ENCODE results near the gene IRX2. TPM values are rescaled to one million over a fixed set of nuclear protein-coding genes. Genes with fewer than 3 reads are reported as not detected.

IRX2 gene
- total and polyA plus RNA-seq, 8 donors, result 32.4 to 72.0 (median 63.3) TPM

DNA sequence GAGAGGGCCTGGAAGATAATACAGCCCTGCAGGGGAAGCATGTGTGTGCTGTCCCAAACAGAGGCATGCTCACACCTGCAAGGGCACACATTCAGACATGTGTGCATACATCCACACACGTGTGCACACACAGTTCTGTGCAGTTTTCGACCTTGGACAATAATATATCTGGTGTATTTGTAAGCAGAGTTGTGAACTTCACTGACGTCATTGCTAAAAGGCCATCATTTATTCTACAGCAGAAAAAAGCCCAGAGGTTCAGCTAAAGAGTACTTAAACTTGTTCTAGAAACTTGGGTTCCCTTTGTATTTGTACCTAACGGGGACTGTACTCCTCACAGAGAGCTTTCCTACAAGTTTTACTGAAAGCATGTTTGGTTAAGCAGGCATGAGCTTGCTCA lies 19.5 kb downstream of the IRX2 start:
- Histone ChIP-seq H3K4me1 (no peaks in the 10 kb centered on the region), H3K27me3 (peaks cover 0 to 48% of the 10 kb centered on the region in 2 donors), H3K27ac (no peak overlapping the region), H3K9me3 (no peaks in the 10 kb centered on the region), H3K4me3 (no peak overlapping the region), H3K36me3 (no peaks in the 10 kb centered on the region)
- no peak for TF ChIP-seq CTCF (IDR thresholded peaks at IDR 0.05)
- intact Hi-C loops (cut with DNase I), result no loop called here
- ATAC-seq (no peak), DNase-seq (no peak)

DNA sequence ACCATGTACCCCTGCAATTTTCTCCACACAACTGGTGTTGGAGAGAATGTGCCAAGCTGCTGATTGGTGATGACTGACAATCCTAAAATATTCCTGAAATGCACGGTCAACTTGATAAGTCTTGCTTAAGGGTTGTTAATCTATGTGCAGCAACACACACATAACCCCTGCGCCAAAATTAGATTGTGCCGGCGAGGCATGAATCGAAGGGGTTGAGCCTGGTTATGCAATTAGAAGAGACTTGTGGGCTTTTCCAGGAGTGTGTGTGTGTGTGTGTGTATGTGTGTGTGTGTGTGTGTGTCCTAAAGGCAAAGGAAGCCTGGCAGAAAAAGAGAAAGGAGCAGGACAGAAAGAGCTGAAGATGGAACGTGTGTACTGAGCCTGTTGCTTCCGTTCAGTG lies 22.3 kb downstream of the IRX2 start:
- DNase-seq (no peak), ATAC-seq (no peak)
- Histone ChIP-seq H3K9me3 (no peaks in the 10 kb centered on the region), H3K27me3 (peaks cover 0 to 43% of the 10 kb centered on the region in 2 donors), H3K36me3 (no peaks in the 10 kb centered on the region), H3K4me3 (no peak overlapping the region), H3K4me1 (no peaks in the 10 kb centered on the region), H3K27ac (no peak overlapping the region)
- intact Hi-C loops (cut with DNase I), result no loop called here
- TF ChIP-seq CTCF (IDR thresholded peaks at IDR 0.05), result no peak

- peaks cover 0 to 38% of the 10 kb centered on the region in 2 donors for H3K27me3 ChIP-seq
- no peaks in the 10 kb centered on the region for H3K36me3 ChIP-seq
- ATAC-seq (peak; percentile 31), DNase-seq (no peak)
- H3K27ac ChIP-seq, result no peak overlapping the region
- H3K9me3 ChIP-seq, result no peaks in the 10 kb centered on the region
- no peaks in the 10 kb centered on the region for H3K4me1 ChIP-seq
- no peak for TF ChIP-seq CTCF (IDR thresholded peaks at IDR 0.05)
- H3K4me3 ChIP-seq, result no peak overlapping the region
- intact Hi-C loops (cut with DNase I), result no loop called here
Measured at GRCh38 chr5:2727550-2727949, 23.9 kb downstream of the IRX2 start.

- no peak for ATAC-seq
- Histone ChIP-seq H3K27ac (no peak overlapping the region), H3K4me3 (no peak overlapping the region), H3K4me1 (no peaks in the 10 kb centered on the region), H3K36me3 (no peaks in the 10 kb centered on the region), H3K27me3 (peaks cover 0 to 38% of the 10 kb centered on the region in 2 donors), H3K9me3 (no peaks in the 10 kb centered on the region)
- intact Hi-C loops (cut with DNase I), result no loop called here
- DNase-seq, result no peak
- no peak for TF ChIP-seq CTCF (IDR thresholded peaks at IDR 0.05)
Measured at GRCh38 chr5:2725980-2726765, 25.3 kb downstream of the IRX2 start.

DNA sequence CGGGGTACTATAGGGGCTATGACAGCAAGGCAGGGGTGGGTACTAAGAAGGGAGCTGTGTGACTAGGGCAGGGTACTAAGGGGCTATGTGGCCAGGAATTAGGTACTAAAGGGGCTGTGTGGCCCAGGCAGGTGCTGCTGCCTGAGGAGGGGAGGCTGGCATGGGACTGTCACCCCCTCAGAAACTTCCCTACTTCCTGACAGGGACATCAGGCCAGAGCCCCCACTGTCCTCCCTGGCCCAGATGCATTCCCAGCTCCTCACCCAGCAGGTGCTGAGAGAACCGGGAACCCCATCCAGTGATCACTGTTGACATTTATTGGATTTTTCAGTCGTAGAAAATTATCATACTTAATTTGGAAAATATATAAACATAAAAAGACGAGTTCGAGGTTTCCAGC lies 26.6 kb downstream of the IRX2 start:
- Histone ChIP-seq H3K9me3 (no peaks in the 10 kb centered on the region), H3K27me3 (peaks cover 0 to 31% of the 10 kb centered on the region in 2 donors), H3K27ac (no peak overlapping the region), H3K4me1 (no peaks in the 10 kb centered on the region), H3K36me3 (no peaks in the 10 kb centered on the region), H3K4me3 (no peak overlapping the region)
- DNase-seq (no peak), ATAC-seq (no peak)
- TF ChIP-seq CTCF (IDR thresholded peaks at IDR 0.05), result no peak
- intact Hi-C loops (cut with DNase I), result no loop called here
